Astrocyte (in vitro differentiated cells and primary cell): ENCODE measurements around the gene EN1.

Experiments
- EZH2 ChIP-seq: IDR thresholded peaks from 2 replicates; pipeline ENCODE4 v1.6.1; 2012; ENCODE audit warnings: mild to moderate bottlenecking, low read length, inconsistent platforms; ENCODE audit not compliant: insufficient read depth
- TF ChIP-seq, protein P1 (sequence below): IDR thresholded peaks from 2 replicates; pipeline ENCODE4 v1.5.1; 2011; ENCODE audit warnings: low read depth, mild to moderate bottlenecking, inconsistent platforms, low read length, moderate library complexity; ENCODE audit not compliant: insufficient read depth

DNA sequence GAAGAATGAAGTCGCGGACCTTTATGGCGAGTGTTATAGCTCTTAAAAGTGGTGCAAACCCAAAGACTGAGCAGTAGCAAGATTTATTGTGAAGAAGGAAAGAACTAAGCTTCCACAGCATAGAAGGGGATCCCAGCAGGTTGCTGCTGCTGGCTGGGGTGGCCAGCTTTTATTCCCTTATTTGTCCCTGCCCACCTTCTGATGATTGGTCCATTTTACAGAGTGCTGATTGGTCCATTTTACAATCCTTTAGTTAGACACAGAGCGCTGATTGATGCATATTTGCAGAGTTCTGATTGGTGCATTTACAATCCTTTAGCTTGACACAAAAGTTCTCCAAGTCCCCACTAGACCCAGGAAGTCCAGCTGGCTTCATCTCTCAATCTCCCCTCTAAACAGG lies 36.3 kb upstream of the EN1 start:
- TF ChIP-seq, protein P1, sequence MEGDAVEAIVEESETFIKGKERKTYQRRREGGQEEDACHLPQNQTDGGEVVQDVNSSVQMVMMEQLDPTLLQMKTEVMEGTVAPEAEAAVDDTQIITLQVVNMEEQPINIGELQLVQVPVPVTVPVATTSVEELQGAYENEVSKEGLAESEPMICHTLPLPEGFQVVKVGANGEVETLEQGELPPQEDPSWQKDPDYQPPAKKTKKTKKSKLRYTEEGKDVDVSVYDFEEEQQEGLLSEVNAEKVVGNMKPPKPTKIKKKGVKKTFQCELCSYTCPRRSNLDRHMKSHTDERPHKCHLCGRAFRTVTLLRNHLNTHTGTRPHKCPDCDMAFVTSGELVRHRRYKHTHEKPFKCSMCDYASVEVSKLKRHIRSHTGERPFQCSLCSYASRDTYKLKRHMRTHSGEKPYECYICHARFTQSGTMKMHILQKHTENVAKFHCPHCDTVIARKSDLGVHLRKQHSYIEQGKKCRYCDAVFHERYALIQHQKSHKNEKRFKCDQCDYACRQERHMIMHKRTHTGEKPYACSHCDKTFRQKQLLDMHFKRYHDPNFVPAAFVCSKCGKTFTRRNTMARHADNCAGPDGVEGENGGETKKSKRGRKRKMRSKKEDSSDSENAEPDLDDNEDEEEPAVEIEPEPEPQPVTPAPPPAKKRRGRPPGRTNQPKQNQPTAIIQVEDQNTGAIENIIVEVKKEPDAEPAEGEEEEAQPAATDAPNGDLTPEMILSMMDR = no peak
- TF ChIP-seq EZH2 = no peak
